Stimulated activated CD8-positive, alpha-beta memory T cell treated with anti-CD3 and anti-CD28 coated beads, Interleukin-4, amount 100 ng/mL, for 24 hours (primary cell): Measurements from ENCODE around the gene MATK.
A peak's percentile ranks its signal among the peaks of the same experiment; 100 is the strongest.
"Not testable (repeated sequence)": the region's sequence is repeated elsewhere in the genome, so short reads cannot be mapped to it uniquely, and the experiment has no call there.

Experiments
- DNase-seq: peaks from one replicate; pipeline ENCODE4 v3.0.0-alpha.2; 2020; ENCODE audit warnings: low read depth

MATK gene

GRCh38 chr19:3770136-3770999 is 15.8 kb downstream of the MATK start:
- DNase-seq = no peak

GRCh38 chr19:3769494-3769893 is 16.7 kb downstream of the MATK start:
- no peak for DNase-seq

GRCh38 chr19:3768748-3769099 is 17.5 kb downstream of the MATK start:
- DNase-seq = no peak

- no peak for DNase-seq
Measured at GRCh38 chr19:3768015-3768747, 18.0 kb downstream of the MATK start.

GRCh38 chr19:3767050-3767449 is 19.1 kb downstream of the MATK start:
- no peak for DNase-seq

- no peak for DNase-seq
Measured at GRCh38 chr19:3766520-3766919, 19.7 kb downstream of the MATK start.

GRCh38 chr19:3765757-3766156 is 20.4 kb downstream of the MATK start:
- not testable (repeated sequence) for DNase-seq

GRCh38 chr19:3765121-3765520 is 21.1 kb downstream of the MATK start:
- DNase-seq = no peak

- peak; percentile 99 for DNase-seq
Measured at GRCh38 chr19:3762501-3763459, 23.4 kb downstream of the MATK start, which contains the start of gene MRPL54. Gene MRPL54 (plus strand): TSS chr19:3762682. CDS start chr19:3762701, 19 bp downstream.

- DNase-seq = no peak
Measured at GRCh38 chr19:3762130-3762473, 24.1 kb downstream of the MATK start.

GRCh38 chr19:3761382-3762129 is 24.6 kb downstream of the MATK start, which contains the start of gene APBA3:
Gene APBA3 (minus strand): TSS chr19:3761692. CDS start chr19:3760264, 1,428 bp downstream.
- peak; percentile 95 for DNase-seq

GRCh38 chr19:3760871-3761361 is 25.3 kb downstream of the MATK start:
- DNase-seq = no peak

- no peak for DNase-seq
Measured at GRCh38 chr19:3759482-3760254, 26.5 kb downstream of the MATK start.

- DNase-seq = not testable (repeated sequence)
Measured at GRCh38 chr19:3758297-3758696, 27.9 kb downstream of the MATK start.

GRCh38 chr19:3757705-3758104 is 28.5 kb downstream of the MATK start:
- not testable (repeated sequence) for DNase-seq

GRCh38 chr19:3753631-3754410 is 32.4 kb downstream of the MATK start:
- no peak for DNase-seq

GRCh38 chr19:3752492-3752891 is 33.7 kb downstream of the MATK start:
- DNase-seq = no peak

GRCh38 chr19:3751236-3751635 is 34.9 kb downstream of the MATK start:
- no peak for DNase-seq

- no peak for DNase-seq
Measured at GRCh38 chr19:3750211-3750610, 36.0 kb downstream of the MATK start.

GRCh38 chr19:3748965-3749364 is 37.2 kb downstream of the MATK start:
- DNase-seq = no peak
